Measurements from ENCODE around the gene UBXN1.
"Not testable (repeated sequence)": the region's sequence is repeated elsewhere in the genome, so short reads cannot be mapped to it uniquely, and the experiment has no call there.

UBXN1 gene

DNA sequence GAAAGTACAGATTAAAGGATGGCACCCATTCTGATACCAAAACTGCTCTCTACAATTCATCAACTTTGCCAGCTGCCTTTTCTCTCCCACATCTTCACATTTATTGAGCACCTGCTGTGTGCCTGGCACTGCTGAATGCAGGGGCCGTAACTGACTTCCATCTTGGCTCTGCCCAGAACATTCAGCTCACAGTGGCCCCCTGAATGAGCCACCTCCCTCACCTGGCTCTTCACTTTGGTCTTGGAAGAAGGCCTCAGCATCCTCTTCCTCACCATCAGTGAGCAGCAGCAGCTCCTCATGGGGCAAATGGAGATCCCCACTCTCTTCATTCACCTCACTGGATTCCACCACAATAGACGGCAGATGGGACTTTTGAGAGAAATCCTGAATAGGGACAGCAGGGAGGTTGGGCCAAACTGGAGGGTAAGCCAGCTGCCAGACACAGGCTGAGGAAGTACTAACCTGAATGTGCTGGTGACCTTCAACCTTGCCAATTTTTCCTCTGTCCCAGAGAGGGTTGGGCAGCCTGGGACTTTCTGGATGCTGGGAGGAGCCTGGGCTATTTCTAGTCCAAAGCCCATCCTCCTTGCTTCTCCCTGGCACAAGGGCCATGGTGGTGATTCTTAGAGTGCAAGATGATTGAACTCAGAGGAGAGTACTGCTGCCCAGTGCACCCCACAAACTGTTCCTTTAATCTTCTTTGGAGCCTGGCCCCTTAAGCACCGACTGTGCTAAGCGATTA, 9.3 kb downstream of the UBXN1 start:
- no peak for FAIRE-seq

DNA sequence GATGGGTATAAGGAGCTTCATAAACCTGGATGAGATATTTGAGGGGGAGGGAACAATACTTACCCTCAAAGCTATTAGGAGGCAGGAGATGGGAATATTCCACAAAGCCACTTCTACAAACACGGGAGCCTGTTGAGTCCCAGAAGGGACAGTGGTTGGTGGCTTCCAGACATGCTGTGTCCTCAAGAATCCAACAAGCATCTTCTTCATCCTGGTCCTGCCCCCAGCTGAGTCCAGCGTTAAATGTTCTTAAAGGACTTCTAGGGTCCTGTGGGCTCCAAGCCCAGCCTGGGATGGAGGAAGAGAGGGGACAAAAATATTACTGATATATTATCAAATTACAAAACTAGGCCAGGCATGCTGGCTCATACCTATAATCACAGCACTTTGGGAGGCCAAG, 11.4 kb downstream of the UBXN1 start:
- no peak for FAIRE-seq

DNA sequence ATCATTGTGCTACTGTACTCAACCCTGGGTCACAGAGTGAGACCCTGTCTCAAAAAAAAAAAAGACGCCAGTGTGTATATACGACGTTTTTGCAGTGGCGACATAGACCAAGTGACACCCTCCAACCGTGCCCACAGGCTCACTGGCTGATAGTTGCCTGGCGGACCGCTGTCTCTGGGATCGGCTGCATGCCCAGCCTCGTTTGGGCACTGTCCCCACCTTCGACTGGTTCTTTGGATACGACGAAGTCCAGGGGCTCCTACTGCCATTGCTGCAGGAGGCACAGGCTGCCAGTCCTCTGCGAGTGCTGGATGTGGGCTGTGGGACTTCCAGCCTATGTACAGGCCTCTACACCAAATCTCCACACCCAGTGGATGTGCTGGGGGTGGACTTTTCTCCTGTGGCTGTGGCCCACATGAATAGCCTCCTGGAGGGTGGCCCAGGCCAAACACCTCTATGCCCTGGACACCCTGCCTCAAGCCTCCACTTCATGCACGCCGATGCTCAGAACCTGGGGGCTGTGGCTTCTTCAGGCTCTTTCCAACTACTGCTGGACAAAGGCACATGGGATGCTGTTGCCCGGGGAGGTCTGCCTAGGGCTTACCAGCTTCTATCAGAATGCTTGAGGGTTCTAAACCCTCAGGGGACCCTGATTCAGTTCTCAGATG, 12.5 kb downstream of the UBXN1 start:
- FAIRE-seq = no peak

DNA sequence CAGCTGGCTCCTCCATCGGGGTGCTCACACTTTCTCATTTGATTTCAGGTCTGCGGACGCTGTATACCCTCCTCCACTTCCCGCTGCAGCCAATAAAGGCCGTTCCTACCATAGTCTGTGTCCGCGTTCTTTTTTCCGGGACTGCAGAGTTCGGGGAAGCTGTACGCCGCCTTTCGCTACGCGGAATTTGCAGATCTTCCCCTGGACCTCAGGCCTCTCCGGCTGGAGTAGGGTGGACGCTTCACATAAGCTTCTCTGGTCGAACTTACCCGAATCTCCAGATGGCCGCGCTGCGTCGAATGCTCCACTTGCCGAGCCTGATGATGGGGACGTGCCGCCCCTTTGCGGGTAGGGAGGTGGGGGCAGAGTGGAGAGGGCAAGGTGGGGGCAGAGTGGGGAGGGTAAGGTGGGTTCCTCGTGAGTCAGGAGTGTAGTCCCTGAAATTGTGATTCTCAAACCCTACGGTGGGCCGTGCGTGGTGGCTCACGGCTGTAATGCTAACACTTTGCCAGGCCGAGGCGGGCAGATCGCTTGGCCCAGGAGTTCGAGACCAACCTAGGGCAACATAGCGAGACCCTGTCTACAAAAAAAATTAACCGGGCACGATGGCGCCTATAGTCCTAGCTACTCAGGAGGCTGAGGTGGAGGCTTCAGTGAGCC, 13.1 kb downstream of the UBXN1 start:
- no peak for FAIRE-seq

DNA sequence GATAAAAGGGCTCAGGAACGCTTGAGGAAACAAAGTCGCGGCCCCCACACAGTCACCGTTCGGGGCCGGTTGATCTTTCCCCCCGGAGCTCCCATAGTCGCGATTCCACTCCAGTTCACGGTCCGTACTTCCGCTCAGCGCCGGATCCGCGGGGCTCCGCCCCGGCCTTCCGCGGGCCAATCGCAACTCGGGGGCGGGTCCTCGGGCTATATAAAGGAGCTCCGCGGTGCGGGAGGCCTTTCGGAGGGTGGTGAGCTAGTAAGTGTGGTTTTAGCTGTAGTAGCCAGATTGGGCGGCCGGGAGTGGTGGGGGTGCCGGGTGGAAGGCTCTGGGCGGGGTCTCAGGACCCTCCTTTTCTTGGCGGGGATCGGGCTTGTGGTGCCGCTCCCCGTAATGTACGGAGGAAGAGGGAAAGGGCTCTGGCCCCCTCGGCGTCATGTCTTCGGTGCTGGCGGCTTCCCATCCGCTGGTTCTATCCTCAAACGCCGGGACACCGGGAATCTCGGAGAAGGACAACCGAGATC, 13.7 kb downstream of the UBXN1 start, which contains the start of the genes C11orf98 and CSKMT:
Gene C11orf98, minus strand, starts transcription at position 136 of the 524 bp plus-strand sequence. Its CDS starts 41 bp downstream, at position 95.
Gene CSKMT, plus strand, starts transcription at position 238 of the 524 bp plus-strand sequence. CDS start 568 bp downstream, outside the sequence.
- FAIRE-seq = no peak

DNA sequence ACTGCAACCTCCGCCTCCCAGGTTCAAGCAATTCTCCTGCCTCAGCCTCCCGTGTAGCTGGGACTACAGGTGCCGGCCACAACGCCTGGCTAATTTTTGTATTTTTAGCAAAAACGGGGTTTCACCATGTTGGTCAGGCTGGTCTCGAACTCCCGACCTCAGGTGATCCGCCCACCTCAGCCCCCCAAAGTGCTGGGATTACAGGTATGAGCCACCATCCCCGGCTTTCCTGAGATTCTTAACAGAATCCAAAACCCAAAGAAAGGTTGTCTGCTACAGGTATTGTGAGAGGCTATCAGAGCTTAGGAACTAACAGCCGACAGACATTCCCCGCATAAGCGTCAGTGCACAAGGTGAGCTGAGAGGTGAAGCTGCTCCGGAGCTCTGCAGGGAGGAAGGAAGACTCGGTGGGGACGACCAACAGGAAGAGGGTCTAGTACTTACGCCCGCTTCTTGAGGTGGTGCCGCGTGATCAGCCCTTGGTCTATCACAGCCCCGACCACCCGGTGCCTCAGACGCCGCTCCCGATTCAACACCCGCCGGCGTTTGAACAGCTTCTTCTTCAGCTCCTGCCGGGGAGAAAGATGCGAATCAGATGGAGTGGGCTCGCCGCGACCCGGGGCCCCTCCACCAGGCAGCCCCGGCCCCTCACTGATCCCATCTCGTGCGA, 14.3 kb downstream of the UBXN1 start:
- FAIRE-seq = no peak

DNA sequence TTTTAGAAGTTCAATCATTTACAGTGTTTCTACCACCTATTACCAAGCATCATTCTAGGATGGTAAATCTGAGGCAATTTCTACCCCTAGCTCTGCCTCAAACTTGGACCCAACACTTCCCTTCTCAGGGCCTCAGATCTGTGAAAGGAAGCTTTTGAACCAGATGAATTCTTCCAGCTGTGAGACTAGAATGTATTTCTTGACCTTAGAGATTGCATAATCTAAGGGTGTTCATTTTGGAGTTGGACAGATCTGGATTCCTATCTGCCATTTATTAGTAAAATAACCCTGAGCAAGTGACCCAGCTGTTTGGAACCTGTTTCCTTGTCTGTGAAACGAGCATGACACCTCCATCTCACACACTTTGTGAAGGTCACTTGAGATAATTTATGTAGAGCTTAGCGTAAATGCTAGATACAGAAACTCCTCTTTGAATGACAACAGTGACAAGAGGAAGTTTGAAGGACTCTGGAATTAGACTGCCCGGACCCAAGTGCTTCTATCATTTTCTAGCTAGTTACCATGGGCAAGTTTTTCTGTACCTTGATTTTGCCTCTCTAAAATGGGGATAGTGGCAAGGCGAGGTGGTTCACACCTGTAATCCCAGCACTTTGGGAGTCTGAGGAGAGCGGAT, 22.0 kb downstream of the UBXN1 start:
- FAIRE-seq = no peak

DNA sequence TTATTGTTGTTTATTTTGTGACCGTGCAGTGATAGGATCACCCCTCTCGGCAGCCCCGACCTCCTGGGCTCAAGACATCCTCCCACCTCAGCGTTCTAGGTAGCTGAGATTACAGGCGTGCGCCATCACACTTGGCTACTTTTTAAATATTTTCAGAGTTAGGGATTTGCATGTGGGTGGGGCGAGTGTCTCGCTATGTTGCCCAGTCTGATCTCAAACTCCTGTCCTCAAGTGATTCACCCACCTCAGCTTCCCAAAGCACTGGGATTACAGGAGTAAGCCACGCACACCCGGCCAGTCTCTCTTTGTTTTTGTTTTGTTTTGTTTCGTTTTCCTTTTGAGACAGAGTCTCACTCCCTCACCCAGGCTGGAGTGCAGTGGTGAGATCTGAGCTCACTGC, 24.6 kb downstream of the UBXN1 start:
- no peak for FAIRE-seq

DNA sequence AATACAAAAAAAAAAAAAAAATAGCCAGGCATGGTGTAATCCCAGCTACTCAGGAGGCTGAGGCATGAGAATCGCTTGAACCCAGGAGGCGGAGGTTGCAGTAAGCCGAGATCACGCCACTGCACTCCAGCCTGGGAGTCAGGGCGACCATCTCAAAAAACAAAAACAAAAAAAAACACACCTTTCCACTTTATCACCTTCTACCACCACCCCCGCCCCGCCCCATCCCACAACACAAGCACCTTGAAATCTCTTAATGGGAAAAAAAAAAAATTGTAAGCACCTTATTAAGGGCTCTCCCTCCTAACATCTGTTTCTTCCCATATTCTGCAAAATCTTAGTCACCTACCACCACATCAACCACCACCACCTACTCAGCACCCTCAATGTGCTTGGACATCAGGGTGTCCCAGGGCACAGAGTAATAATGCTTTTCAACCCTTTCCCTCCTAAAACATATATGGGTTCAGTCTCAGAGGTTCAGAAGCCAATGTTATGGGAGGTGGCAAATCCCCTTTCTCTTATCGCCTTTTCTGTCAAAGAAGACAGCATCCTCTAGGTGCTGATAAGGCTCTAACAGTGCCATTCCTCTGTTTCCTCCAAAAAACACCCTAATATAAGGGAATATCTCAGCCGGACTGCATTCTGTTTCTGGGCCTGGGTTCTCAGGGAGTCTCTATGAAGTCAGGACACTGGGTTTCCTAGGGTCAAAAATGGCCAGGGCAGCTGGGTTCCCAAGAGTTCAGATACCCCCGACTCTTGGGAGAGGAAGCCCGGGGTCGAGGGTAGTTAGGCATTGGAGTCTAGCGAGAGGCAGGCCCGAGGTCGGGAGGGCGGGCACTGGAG, 26.5 kb downstream of the UBXN1 start:
- no peak for FAIRE-seq

DNA sequence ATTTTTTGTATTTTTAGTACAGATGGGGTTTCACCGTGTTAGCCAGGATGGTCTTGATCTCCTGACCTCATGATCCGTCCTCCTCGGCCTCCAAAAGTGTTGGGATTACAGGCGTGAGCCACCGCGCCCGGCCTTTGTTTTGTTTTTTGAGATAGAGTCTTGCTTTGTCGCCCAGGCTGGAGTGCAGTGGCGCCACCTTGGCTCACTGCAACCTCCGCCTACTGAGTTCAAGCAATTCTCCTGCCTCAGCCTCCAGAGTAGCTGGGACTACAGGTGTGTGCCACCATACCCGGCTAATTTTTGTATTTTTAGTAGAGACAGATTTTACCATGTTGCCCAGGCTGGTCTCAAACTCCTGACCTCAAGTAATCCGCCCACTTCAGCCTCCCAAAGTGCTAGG, 28.6 kb downstream of the UBXN1 start:
- FAIRE-seq = not testable (repeated sequence)

DNA sequence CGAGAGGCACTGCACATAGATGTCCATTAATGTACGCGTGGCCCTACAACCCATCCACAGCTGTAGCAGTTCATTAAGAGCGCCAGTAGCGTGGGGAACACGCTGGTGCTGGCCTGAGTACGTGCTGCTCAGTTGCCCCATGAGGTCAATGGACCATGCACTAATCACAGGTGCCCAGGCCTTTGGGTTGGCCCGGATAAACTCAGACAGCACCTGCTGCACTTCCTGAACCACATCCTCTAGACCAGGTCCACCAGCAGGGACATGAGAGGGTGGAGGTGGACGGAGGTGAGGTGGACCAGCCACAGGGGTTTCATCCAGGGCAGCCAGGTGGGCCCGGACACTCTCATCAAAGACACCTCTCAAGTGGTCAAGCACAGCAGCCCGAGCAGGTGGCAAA, 29.4 kb downstream of the UBXN1 start:
- FAIRE-seq = no peak

DNA sequence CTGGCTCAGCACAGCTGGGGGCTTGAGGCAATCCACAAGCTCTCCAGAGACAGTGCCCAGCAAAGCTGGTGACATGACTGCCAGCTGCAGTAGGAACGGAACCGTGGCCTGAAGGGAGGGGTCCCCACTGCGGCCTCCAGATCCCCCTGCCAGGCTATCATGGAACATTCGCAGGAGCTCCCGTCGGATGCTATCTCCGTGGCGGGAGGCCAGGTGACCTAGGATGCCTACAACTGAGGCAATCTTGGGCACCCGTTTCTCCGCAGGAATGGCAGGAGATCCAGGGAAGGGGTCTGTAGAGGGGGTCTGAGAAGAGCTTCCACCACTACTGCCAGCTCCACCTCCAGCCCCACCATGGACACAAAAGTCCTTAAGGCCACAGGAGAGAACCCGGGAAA, 29.9 kb downstream of the UBXN1 start:
- FAIRE-seq = no peak

DNA sequence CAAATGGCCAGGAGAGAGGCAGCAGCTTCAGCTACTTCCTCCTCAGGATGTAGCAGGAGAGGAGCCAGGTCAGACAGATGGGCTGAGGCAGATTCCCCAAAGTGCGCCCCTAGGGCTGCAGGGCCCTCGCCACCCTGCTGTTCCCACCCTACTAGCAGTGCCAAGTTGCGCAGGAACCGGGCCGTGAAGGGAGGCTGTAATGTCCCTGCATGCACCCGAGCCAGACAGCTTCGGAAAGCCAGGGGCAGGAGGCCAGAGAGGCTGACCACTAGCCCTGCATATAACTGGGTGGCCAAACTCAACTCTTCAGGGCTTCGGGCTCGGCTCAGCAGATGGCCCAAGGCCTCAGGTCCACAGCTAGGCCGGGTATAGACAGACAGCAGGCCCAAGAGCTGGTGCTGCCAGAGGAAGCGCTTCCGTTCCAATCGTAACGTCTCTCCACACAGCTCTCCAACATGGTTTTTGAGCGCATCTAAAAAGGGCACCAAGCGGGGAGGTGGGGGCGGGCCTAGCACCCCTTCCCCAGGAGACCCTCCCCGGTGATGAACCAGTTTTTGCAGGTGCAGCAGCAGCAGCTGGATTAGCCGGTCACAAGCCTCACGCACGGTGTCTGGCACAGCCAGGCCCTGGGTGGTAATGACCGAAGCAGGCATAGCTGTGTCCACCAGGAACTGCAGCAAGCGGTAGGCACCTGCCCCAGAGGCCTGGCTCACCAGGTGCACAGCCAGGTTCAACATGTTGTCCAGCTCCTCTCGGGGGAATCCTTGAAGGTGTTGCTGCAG, 30.5 kb downstream of the UBXN1 start:
- FAIRE-seq = no peak

DNA sequence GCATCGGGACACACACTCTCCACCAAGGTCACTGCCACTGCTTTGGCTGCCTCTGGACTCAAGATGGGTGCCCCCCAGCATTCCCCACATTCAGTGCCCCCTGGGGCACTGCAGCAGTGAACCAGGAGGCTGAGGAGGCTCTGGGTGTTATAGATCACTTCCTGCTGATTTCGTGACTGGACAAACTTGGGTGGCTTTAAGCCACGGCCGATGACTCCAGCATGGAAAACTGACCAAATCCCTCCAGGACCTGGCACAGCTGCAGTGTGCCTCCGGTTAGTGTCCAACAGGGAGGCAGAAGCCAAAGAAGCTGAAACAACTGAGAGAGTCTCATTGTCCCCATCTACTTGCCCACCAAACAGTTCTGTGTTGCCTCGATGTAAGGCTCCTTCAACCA, 31.3 kb downstream of the UBXN1 start:
- FAIRE-seq = no peak

DNA sequence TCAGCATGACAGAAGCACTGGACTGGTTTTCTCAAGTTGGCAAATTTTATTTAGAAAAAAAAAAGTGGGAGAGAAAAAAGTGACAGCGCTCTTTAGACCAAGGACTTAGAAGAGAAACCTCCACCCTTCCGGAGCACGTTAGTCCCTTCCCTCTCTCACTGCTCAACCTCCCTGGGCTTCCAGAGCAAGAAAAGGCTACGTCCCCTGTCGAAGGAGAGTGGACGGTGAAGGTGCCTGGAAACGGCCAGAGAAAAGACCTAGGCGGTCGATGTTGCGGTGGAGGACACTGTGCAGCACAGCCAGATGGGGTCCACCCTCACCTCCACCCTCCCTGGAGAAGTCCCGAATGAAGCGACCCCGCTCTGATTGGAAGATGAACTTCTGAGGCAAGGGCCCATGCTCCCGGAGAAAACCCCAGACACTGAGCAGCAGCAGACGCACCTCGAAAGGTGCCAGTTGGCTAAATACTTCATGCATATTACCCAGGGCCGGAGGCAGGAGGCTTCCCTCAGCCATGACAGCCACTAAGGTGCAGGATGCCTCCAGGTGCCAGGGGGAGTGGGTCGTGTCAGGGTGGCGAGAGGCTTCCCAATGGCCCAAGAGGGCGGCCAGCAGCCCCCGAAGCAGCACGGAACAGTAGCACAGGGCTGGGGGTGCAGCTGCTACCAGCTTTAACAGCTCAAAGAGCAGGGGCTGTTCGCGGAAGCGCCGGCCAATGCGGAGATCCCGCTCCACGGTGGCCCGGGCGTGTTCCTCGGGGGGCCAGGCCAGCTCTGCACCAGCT, 31.9 kb downstream of the UBXN1 start:
- FAIRE-seq = no peak

DNA sequence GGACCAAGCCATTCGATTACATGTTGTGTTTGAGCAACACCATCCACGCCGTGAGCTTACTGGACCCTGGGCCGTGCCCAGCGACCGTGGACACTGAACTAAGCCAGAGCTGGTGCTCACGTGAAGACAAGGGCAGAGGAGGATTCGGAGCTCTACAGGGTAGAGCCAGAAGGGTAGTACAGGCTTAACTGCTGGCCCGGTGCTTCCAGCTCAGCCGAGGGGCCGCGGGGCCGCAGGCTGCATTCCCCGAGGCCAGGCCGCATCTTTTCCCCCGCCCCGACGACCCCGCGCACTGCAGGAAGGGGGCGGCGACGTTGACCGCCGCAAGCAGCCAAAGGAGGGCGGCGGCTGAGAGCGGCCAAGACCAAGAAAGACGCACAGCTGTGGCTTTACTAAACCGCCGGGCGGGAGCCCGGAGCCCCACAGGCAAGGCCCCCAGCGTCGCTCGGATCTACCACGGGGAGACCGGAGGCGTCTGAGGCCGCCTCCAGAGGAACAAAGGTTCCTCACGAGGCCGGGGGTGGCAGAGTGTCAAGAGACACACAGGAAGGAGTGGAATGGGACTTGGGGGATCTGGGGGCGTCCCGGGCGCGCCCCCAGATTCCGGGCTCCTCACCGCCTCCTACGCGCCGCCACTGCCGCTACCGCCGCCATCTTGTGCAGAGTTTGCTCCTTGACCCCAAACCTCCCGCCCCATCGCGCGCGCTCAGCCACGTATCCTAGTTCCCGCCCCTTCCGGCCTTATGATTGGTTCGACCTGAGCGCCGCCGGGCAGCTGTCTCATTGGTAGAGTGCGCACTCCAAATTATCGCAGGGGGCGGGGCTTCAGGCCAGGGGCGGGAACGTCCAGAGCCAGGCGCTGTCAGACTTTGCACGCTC, 32.7 kb downstream of the UBXN1 start, which contains the start of gene GANAB:
Gene GANAB, minus strand, starts transcription at position 668 of the 879 bp plus-strand sequence. Its CDS starts 14 bp downstream, at position 654.
- FAIRE-seq = peak; percentile 88

DNA sequence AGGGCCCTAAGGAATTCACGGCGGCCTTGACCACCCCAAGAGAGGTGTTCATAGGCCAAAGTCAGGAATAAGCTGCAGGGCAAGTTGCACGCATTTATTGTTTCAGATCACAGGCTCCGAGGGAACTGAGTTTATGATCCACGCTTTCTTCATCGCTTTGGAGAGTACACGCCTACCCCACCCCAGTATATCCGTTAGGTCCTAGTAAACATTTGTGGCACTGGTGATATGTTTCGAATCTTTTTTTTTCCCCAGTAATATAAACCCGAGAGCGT, 33.3 kb downstream of the UBXN1 start:
- FAIRE-seq = no peak

DNA sequence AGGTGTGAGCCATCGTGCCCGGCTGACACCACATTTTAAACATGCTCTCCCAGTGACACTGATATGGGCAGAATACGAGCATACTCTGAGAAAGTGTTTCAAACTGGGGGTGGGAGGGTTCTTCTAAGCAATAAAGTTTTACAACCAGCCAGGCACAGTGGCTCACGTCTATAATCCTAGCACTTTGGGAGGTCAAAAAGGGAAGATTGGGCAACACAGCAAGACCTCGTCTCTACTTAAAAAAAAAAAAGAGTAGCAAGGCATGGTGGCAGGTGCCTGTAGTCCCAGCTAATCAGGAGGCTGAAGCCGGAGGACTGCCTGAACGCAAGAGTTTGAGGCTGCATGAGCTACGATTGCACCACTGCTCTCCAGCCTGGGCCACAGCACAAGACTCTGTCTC, 34.7 kb downstream of the UBXN1 start:
- no peak for FAIRE-seq

DNA sequence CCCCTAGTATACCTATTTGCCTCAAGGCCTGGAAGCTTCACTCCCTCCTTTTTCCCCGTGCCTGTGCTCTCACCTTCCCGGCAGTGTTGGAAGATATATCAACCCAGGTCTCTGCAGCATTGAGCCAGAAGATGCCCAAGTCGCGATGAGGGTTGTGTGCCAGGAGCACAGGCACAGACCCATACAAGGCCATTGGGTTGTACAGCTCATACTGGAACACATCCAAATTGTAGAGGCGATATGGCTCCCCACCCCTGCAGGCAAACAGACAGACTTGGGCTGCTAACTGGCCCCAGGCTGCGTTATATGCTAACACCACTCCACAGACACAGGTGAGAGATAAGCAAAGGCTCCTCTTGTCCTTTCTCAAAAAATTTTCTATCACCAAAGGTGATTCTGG, 46.4 kb downstream of the UBXN1 start:
- no peak for FAIRE-seq
